Stimulated activated CD4-positive, alpha-beta T cell treated with anti-CD3 and anti-CD28 coated beads, Interleukin-12 subunit alpha, Interleukin-12 subunit beta, amount 100 ng/mL, for 4 hours (primary cell): ENCODE measurements around the gene NDUFA6.

Experiments
- DNase-seq: peaks from one replicate; pipeline ENCODE4 v3.0.0-alpha.2; 2020

Gene NDUFA6

GRCh38 chr22:42069801-42070516, 20.6 kb downstream of the NDUFA6 start:
- DNase-seq, result no peak

GRCh38 chr22:42068291-42068690, 22.3 kb downstream of the NDUFA6 start:
- DNase-seq, result no peak

GRCh38 chr22:42067671-42068251, 22.8 kb downstream of the NDUFA6 start:
- no peak for DNase-seq

GRCh38 chr22:42066937-42067336, 23.6 kb downstream of the NDUFA6 start:
- DNase-seq, result no peak

GRCh38 chr22:42066126-42066761, 24.3 kb downstream of the NDUFA6 start:
- DNase-seq, result no peak

GRCh38 chr22:42065438-42066125, 25.0 kb downstream of the NDUFA6 start:
- no peak for DNase-seq

- DNase-seq, result no peak
Measured at GRCh38 chr22:42064629-42065028, 25.9 kb downstream of the NDUFA6 start.

- DNase-seq, result no peak
Measured at GRCh38 chr22:42062506-42063170, 27.9 kb downstream of the NDUFA6 start.

GRCh38 chr22:42061041-42061440, 29.5 kb downstream of the NDUFA6 start:
- no peak for DNase-seq

GRCh38 chr22:42060489-42060888, 30.1 kb downstream of the NDUFA6 start:
- no peak for DNase-seq

GRCh38 chr22:42056757-42057511, 33.6 kb downstream of the NDUFA6 start:
- no peak for DNase-seq

- no peak for DNase-seq
Measured at GRCh38 chr22:42052765-42053164, 37.8 kb downstream of the NDUFA6 start.

- no peak for DNase-seq
Measured at GRCh38 chr22:42050641-42051180, 39.9 kb downstream of the NDUFA6 start.

GRCh38 chr22:42041784-42042183, 48.8 kb downstream of the NDUFA6 start:
- no peak for DNase-seq

- no peak for DNase-seq
Measured at GRCh38 chr22:42039271-42039670, 51.3 kb downstream of the NDUFA6 start.
